ENCODE results near the gene PTPDC1. TPM values are rescaled to one million over a fixed set of nuclear protein-coding genes. Genes with fewer than 3 reads are reported as not detected.

Gene PTPDC1
- total and polyA plus RNA-seq, 9 of the 15 experiments (the other 6 are each of a cell fraction or from before 2014, with no cell fraction given), result 1.1 to 8.1 (median 5.7) TPM

GRCh38 chr9:94135222-94135621 is 51.0 kb downstream of the PTPDC1 start:
- no peak for TF ChIP-seq ZEB2 (IDR thresholded peaks at IDR 0.05)
- no peak for TF ChIP-seq HDAC6 (IDR thresholded peaks at IDR 0.05; ENCODE audit: low read depth, low read length)
- TF ChIP-seq ARID3A (IDR thresholded peaks at IDR 0.05; ENCODE audit: borderline replicate concordance, low read depth, low read length), result no peak
- no peak for TF ChIP-seq CBFA2T3 (IDR thresholded peaks at IDR 0.05)
- no peak for TF ChIP-seq ZNF133 (CRISPR knock-in tag; IDR thresholded peaks at IDR 0.05)
- TF ChIP-seq ZSCAN32 (CRISPR knock-in tag; IDR thresholded peaks at IDR 0.05), result no peak
- TF ChIP-seq ZNF408 (CRISPR knock-in tag; IDR thresholded peaks at IDR 0.05; ENCODE audit: low read depth), result no peak
- no peak for TF ChIP-seq ATF7 (IDR thresholded peaks at IDR 0.05)
- no peak for TF ChIP-seq ZHX1 (conservative IDR thresholded peaks at IDR 0.05; ENCODE audit: low read length)
- TF ChIP-seq SRF (CRISPR knock-in tag; IDR thresholded peaks at IDR 0.05), result no peak
- no peak for TF ChIP-seq HOXB6 (CRISPR knock-in tag; IDR thresholded peaks at IDR 0.05; ENCODE audit: borderline replicate concordance)
- TF ChIP-seq ZNF140 (CRISPR knock-in tag; IDR thresholded peaks at IDR 0.05), result no peak
- no peak for TF ChIP-seq ARID3B (CRISPR knock-in tag; IDR thresholded peaks at IDR 0.05; ENCODE audit: borderline replicate concordance)
- no peak for TF ChIP-seq BHLHE40 (IDR thresholded peaks at IDR 0.05; ENCODE audit: low read length)
- no peak overlapping the region for H3K4me3 ChIP-seq
- H3K27ac ChIP-seq (ENCODE audit: extremely low read depth, low read depth, low read length), result no peak overlapping the region
- no peaks in the 10 kb centered on the region for H3K79me2 ChIP-seq (ENCODE audit: control insufficient read depth, insufficient read depth, low read length)
- no peak overlapping the region for H3K4me2 ChIP-seq (ENCODE audit: insufficient read depth, low read length)
- no peak for FAIRE-seq
- BruUV-seq (replicated peaks), result no TSS peak
- ATAC-seq, result no peak
- DNase-seq (ENCODE audit: extremely low read depth in 1 of 4, low spot score in 3 of 4), result no peak
- H3K9me3 ChIP-seq (replicated peaks; ENCODE audit: control insufficient read depth, insufficient read depth, low read depth, low read length), result no peaks in the 10 kb centered on the region
- intact Hi-C loops (cut with micrococcal nuclease) (no loop called here), in situ Hi-C loops (cut with MboI) (no loop called here)
- H2AFZ ChIP-seq (ENCODE audit: low read depth, low read length), result no peak overlapping the region
- no peaks in the 10 kb centered on the region for H4K20me1 ChIP-seq (replicated peaks; ENCODE audit: control insufficient read depth, insufficient read depth, low read length)
- H3K9me1 ChIP-seq (ENCODE audit: control insufficient read depth, insufficient read depth, low read length), result no peaks in the 10 kb centered on the region
- H3K27me3 ChIP-seq (ENCODE audit: control insufficient read depth in 2 of 2, insufficient read depth in 2 of 2, low read length in 2 of 2), result no peaks in the 10 kb centered on the region
- H3K4me1 ChIP-seq (replicated peaks in 1 of 2; ENCODE audit: control insufficient read depth in 2 of 2, insufficient read depth in 2 of 2, low read length in 2 of 2), result peaks cover 8 to 18% of the 10 kb centered on the region in 2 experiments; a peak in 4 of 5 replicates
- H3K9ac ChIP-seq (ENCODE audit: insufficient read depth in 1 of 2, low read depth in 2 of 2, low read length in 2 of 2), result no peak overlapping the region
- CTCF ChIA-PET (ENCODE audit: low intra/inter-chr PET ratio), result no interaction called here
- H3K36me3 ChIP-seq (ENCODE audit: control insufficient read depth, insufficient read depth, low read length), result no peaks in the 10 kb centered on the region
- POLR2A ChIA-PET, result interaction anchor here (0.7 to 2.5 kb wide), 2 partner anchors 9 to 68 kb away, joined by 3 to 7 read pairs; no protein-coding TSS in a partner anchor
- WGBS (ENCODE audit: insufficient coverage, low coverage, missing lambda C conversion rate), result 57% methylated on average over 3 of the region's 3 CpGs

All from K562 (cell line).